ENCODE measurements around the gene CGB5. TPM values are rescaled to one million over a fixed set of nuclear protein-coding genes. Genes with fewer than 3 reads are reported as not detected.

Gene CGB5
- total RNA-seq, 1 donor from 2014 or later: not detected

DNA sequence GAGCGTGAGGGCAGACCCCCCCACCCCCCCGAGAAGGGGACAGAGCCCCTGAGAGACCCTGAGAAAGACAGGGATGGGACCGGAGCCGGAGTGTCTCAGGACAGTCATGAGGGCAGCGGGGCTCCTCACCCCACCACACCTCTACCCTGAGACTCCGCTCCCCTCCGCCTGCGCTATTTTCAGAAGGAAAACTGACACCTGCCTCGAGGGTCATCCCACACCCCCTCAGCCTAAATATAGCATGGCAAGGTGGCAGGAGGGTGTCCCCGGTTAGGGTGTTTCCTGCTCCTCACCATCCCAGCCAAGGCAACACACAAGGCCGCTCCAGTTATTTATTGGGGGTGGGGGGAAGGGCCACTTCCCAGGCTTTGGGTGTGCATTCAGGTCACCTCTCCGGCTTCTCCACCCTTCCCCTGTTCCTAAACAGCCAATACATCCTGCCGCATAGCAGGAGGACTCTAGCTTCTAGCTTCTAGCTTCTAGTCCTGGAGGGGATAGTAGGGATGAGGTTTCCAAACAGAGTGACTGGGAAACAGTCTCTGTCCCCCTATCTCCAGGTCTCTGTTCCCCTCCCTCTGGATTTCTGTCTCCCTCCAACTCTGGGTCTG lies 22.4 kb downstream of the CGB5 start:
- peaks cover 10% of the 10 kb centered on the region for H3K27me3 Mint-ChIP-seq (ENCODE audit: unreplicated experiment)
- H3K36me3 Mint-ChIP-seq (ENCODE audit: unreplicated experiment): peaks cover 11% of the 10 kb centered on the region
- peak overlapping the region; percentile 15 for H3K4me3 Mint-ChIP-seq (ENCODE audit: unreplicated experiment)
- DNase-seq: no peak
- no peak overlapping the region for H3K27ac Mint-ChIP-seq (ENCODE audit: unreplicated experiment)
- H3K9me3 Mint-ChIP-seq (ENCODE audit: unreplicated experiment): no peaks in the 10 kb centered on the region
- TF ChIP-seq, protein P1, sequence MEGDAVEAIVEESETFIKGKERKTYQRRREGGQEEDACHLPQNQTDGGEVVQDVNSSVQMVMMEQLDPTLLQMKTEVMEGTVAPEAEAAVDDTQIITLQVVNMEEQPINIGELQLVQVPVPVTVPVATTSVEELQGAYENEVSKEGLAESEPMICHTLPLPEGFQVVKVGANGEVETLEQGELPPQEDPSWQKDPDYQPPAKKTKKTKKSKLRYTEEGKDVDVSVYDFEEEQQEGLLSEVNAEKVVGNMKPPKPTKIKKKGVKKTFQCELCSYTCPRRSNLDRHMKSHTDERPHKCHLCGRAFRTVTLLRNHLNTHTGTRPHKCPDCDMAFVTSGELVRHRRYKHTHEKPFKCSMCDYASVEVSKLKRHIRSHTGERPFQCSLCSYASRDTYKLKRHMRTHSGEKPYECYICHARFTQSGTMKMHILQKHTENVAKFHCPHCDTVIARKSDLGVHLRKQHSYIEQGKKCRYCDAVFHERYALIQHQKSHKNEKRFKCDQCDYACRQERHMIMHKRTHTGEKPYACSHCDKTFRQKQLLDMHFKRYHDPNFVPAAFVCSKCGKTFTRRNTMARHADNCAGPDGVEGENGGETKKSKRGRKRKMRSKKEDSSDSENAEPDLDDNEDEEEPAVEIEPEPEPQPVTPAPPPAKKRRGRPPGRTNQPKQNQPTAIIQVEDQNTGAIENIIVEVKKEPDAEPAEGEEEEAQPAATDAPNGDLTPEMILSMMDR (IDR thresholded peaks at IDR 0.05; ENCODE audit: partially characterized antibody, unreplicated experiment): no peak
- peaks cover 12% of the 10 kb centered on the region for H3K4me1 Mint-ChIP-seq (ENCODE audit: low read depth, unreplicated experiment)

DNA sequence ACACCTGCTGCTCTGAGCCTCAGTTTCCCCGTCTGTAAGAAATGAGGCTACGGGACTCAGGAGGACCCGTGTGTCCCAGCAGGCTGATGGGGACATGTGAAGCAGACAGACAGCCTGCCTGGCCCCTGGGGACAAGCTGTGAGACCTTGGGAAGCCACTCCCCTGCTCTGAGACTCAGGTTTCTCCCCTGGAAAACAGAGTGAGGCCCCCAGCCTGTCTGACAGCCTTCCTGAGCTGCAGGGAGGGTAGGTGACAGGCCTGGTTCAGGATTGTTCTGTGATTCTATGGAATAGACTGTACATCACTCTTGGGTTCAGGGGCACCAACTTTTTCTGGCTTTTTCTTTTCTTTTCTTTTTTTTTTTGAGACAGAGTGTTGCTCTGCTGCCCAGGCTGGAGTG lies 23.9 kb downstream of the CGB5 start:
- TF ChIP-seq, protein P1 (IDR thresholded peaks at IDR 0.05; ENCODE audit: partially characterized antibody, unreplicated experiment): no peak
- no peak overlapping the region for H3K4me3 Mint-ChIP-seq (ENCODE audit: unreplicated experiment)
- peaks cover 13% of the 10 kb centered on the region for H3K27me3 Mint-ChIP-seq (ENCODE audit: unreplicated experiment)
- no peak for DNase-seq
- H3K4me1 Mint-ChIP-seq (ENCODE audit: low read depth, unreplicated experiment): peaks cover 12% of the 10 kb centered on the region
- H3K27ac Mint-ChIP-seq (ENCODE audit: unreplicated experiment): no peak overlapping the region
- no peaks in the 10 kb centered on the region for H3K9me3 Mint-ChIP-seq (ENCODE audit: unreplicated experiment)
- H3K36me3 Mint-ChIP-seq (ENCODE audit: unreplicated experiment): peaks cover 11% of the 10 kb centered on the region

DNA sequence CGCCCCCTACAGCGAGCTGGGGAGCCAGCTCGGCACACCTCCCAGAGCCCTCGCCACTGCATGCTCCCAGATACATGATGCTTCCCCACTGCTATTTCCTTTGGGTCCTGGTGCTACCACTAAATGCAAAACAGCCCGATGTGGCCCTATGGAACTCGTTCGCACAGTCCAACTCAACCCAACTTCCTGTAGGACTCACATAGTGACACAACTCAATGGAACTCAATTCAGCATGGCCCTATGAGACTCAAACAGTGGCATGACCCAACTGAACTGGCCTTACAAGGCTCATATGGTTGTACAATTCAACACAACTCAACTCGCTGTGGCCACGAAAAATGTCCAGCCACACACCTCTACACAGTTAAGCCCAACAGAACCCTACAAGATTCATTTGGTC lies 25.4 kb downstream of the CGB5 start:
- Mint-ChIP-seq H3K36me3 (ENCODE audit: unreplicated experiment) (peaks cover 22% of the 10 kb centered on the region), H3K4me1 (ENCODE audit: low read depth, unreplicated experiment) (peaks cover 12% of the 10 kb centered on the region), H3K4me3 (ENCODE audit: unreplicated experiment) (no peak overlapping the region), H3K27ac (ENCODE audit: unreplicated experiment) (no peak overlapping the region), H3K27me3 (ENCODE audit: unreplicated experiment) (peaks cover 24% of the 10 kb centered on the region), H3K9me3 (ENCODE audit: unreplicated experiment) (peaks cover 3% of the 10 kb centered on the region)
- DNase-seq: no peak
- TF ChIP-seq, protein P1 (IDR thresholded peaks at IDR 0.05; ENCODE audit: partially characterized antibody, unreplicated experiment): no peak

DNA sequence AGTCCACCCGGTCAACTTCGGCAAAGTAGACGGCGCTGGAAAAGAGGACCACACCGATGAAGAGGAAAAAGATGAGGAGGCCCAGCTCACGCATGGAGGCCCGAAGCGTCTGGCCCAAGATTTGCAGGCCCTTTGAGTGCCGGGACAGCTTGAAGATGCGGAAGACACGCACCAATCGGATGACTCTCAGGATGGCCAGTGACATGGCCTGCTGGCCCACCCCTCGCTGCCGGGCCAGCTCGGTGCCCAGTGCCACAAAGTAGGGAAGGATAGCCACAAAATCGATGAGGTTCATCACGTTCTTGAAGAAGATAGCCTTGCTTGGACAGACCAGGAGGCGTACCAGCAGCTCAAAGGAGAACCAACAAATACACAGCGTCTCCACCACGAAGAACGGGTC lies 26.8 kb downstream of the CGB5 start:
- no peak for DNase-seq
- Mint-ChIP-seq H3K4me3 (ENCODE audit: unreplicated experiment) (no peak overlapping the region), H3K27ac (ENCODE audit: unreplicated experiment) (no peak overlapping the region), H3K36me3 (ENCODE audit: unreplicated experiment) (peaks cover 22% of the 10 kb centered on the region), H3K27me3 (ENCODE audit: unreplicated experiment) (peaks cover 25% of the 10 kb centered on the region), H3K9me3 (ENCODE audit: unreplicated experiment) (peaks cover 4% of the 10 kb centered on the region), H3K4me1 (ENCODE audit: low read depth, unreplicated experiment) (peaks cover 11% of the 10 kb centered on the region)
- TF ChIP-seq, protein P1 (IDR thresholded peaks at IDR 0.05; ENCODE audit: partially characterized antibody, unreplicated experiment): no peak

DNA sequence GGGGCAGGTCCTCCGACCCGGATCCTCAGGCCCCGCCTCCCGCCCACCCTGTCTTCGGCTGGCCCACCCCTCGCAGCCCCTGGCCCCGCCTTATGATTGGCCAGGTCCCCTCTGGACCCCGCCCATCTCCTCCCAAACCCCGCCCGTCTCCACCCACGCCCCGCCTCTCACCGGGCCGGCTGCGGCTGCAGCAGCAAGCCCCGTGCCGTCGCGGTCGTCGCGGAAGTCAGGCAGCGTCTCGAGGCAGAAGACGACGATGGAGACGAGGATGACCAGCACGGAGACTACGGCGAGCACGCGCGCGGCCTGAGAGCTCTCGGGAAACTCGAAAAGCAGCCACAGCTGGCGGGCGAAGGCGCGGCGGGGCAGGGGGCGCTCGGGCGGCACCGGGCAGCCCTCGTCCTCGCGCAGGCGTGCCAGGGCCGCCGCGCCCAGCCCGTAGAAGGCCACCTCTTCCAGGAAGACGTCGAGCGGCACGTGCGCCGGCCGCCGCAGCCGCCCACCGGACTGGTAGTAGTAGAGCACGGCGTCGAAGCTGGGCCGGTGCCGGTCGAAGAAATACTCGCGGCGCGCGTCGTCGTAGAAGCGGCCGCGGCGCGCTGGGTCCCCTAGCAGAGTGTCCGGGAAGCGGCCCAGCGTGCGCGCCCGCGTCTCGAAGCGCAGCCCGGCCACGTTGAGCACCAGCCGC lies 28.4 kb downstream of the CGB5 start:
- Mint-ChIP-seq H3K27me3 (ENCODE audit: unreplicated experiment) (peaks cover 25% of the 10 kb centered on the region), H3K9me3 (ENCODE audit: unreplicated experiment) (peaks cover 4% of the 10 kb centered on the region)

More for the DNA sequence above, 28.4 kb downstream of the CGB5 start:
- DNase-seq: peak; percentile 59
- no peak overlapping the region for H3K4me3 Mint-ChIP-seq (ENCODE audit: unreplicated experiment)
- H3K36me3 Mint-ChIP-seq (ENCODE audit: unreplicated experiment): peaks cover 22% of the 10 kb centered on the region
- TF ChIP-seq, protein P1 (IDR thresholded peaks at IDR 0.05; ENCODE audit: partially characterized antibody, unreplicated experiment): no peak
- H3K4me1 Mint-ChIP-seq (ENCODE audit: low read depth, unreplicated experiment): peaks cover 4% of the 10 kb centered on the region
- no peak overlapping the region for H3K27ac Mint-ChIP-seq (ENCODE audit: unreplicated experiment)

Data from glutamatergic neuron (in vitro differentiated cells).